ENCODE data around the gene STMND1.
A peak's percentile ranks its signal among the peaks of the same experiment; 100 is the strongest.

Gene STMND1

DNA sequence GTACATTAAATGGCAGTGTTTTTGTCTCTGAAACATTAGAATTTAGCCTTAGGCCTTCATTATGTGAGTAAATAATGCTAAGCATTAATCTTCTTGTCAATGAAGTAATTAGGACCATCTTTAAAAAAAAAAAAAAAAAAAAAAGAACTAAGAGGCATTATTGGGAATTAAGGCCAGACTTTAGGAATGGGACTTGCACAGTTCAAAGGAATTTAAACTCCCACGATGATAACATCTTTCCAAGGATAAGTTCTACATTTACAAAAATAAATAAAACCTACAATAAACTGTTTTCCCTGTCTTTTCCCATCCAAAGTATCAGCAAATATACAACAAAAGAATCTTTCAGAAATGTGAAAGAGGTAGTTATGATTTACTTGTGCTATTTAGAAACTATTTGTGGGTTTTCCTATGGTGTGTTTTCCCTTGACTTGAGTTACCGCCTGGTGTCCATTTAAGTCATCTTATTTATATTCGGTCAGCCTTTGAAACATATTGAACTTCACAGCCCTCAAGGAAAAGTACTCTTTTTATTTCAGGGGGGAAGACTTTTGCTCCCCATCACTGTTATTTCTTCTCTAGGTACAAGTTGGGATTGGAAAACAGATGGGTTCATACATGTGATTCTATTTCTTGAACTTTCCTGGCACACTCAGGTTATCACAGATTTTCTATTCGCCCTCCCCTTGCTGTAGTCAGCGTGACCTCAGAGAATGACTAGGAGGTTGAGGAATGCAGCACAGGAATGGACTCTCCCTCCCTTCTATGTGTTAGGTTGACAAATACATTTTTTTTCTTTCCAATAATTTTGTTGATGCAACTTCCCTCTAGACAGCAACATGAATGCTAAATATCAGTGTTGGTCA, 13.6 kb downstream of the STMND1 start:
- Histone ChIP-seq H4K12ac (ENCODE audit: low read depth, low read length) (no peak overlapping the region), H3K4ac (ENCODE audit: low read depth, low read length) (no peak overlapping the region), H3K18ac (ENCODE audit: low read length) (no peak overlapping the region), H3K79me2 (ENCODE audit: control insufficient read depth, insufficient read depth, low read length, poor library complexity) (no peaks in the 10 kb centered on the region), H3K9ac (ENCODE audit: low read length) (no peak overlapping the region), H3K4me3 (ENCODE audit: low read depth, low read length) (no peak overlapping the region), H2BK120ac (ENCODE audit: insufficient read depth, low read length, poor library complexity) (no peak overlapping the region), H2BK12ac (ENCODE audit: low read length) (no peak overlapping the region), H3K79me1 (ENCODE audit: low read length) (no peaks in the 10 kb centered on the region), H4K91ac (ENCODE audit: low read depth, low read length) (no peak overlapping the region), H3K9me3 (ENCODE audit: insufficient read depth, low read depth, low read length) (no peaks in the 10 kb centered on the region), H3K4me2 (ENCODE audit: low read length) (peak overlapping the region; percentile 53), H2BK5ac (ENCODE audit: low read depth, low read length, poor library complexity) (no peak overlapping the region), H2AK5ac (ENCODE audit: low read length) (no peak overlapping the region), H3K27me3 (ENCODE audit: insufficient read depth, low read length) (no peaks in the 10 kb centered on the region), H2AFZ (ENCODE audit: insufficient read depth, low read length, poor library complexity) (no peak overlapping the region), H3K36me3 (ENCODE audit: control insufficient read depth in 1 of 2, insufficient read depth in 2 of 2, low read length in 2 of 2) (no peaks in the 10 kb centered on the region), H4K8ac (ENCODE audit: low read depth, low read length) (no peak overlapping the region), H3K4me1 (ENCODE audit: control insufficient read depth in 1 of 2, insufficient read depth in 2 of 2, low read length in 2 of 2) (peaks cover 3 to 4% of the 10 kb centered on the region in 2 experiments), H3K27ac (ENCODE audit: low read depth, low read length) (no peak overlapping the region), H3K14ac (ENCODE audit: low read length) (no peak overlapping the region), H3K23ac (ENCODE audit: low read length) (no peak overlapping the region)
- DNase-seq = peak; percentile 68 to 86
- no CpG with 5 or more reads among the region's 5 CpGs for WGBS (ENCODE audit: extremely low coverage, insufficient coverage, insufficient read length)

DNA sequence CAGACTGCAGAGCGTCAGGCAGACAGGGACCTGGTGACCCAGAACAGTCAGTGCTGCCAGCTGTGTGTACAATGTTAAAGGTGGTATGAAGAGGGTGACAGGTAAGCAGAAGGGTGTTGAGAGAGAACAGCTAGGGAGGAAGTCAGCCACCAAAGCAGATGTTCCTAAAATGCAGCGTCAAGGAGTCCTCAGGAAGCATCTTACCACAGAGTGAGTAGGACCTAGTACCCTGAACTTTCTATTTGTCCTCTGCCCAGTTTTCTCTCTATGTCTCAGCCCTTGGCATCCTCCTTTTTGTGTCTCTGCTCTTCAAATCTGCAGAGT, 14.2 kb downstream of the STMND1 start:
- Histone ChIP-seq H4K91ac (ENCODE audit: low read depth, low read length) (no peak overlapping the region), H3K4me1 (ENCODE audit: control insufficient read depth in 1 of 2, insufficient read depth in 2 of 2, low read length in 2 of 2) (peaks cover 3 to 4% of the 10 kb centered on the region in 2 experiments), H3K27ac (ENCODE audit: low read depth, low read length) (no peak overlapping the region), H3K14ac (ENCODE audit: low read length) (no peak overlapping the region), H3K4me3 (ENCODE audit: low read depth, low read length) (no peak overlapping the region), H3K9me3 (ENCODE audit: insufficient read depth, low read depth, low read length) (no peaks in the 10 kb centered on the region), H3K4me2 (ENCODE audit: low read length) (peak overlapping the region; percentile 53), H3K18ac (ENCODE audit: low read length) (no peak overlapping the region), H3K9ac (ENCODE audit: low read length) (no peak overlapping the region), H2AFZ (ENCODE audit: insufficient read depth, low read length, poor library complexity) (no peak overlapping the region), H4K8ac (ENCODE audit: low read depth, low read length) (no peak overlapping the region), H3K23ac (ENCODE audit: low read length) (no peak overlapping the region), H2AK5ac (ENCODE audit: low read length) (no peak overlapping the region), H3K36me3 (ENCODE audit: control insufficient read depth in 1 of 2, insufficient read depth in 2 of 2, low read length in 2 of 2) (no peaks in the 10 kb centered on the region), H4K12ac (ENCODE audit: low read depth, low read length) (no peak overlapping the region), H3K27me3 (ENCODE audit: insufficient read depth, low read length) (no peaks in the 10 kb centered on the region), H2BK5ac (ENCODE audit: low read depth, low read length, poor library complexity) (no peak overlapping the region), H2BK12ac (ENCODE audit: low read length) (no peak overlapping the region), H3K79me2 (ENCODE audit: control insufficient read depth, insufficient read depth, low read length, poor library complexity) (no peaks in the 10 kb centered on the region), H2BK120ac (ENCODE audit: insufficient read depth, low read length, poor library complexity) (no peak overlapping the region), H3K79me1 (ENCODE audit: low read length) (no peaks in the 10 kb centered on the region), H3K4ac (ENCODE audit: low read depth, low read length) (no peak overlapping the region)
- no CpG with 5 or more reads among the region's 2 CpGs for WGBS (ENCODE audit: extremely low coverage, insufficient coverage, insufficient read length)
- no peak for DNase-seq

DNA sequence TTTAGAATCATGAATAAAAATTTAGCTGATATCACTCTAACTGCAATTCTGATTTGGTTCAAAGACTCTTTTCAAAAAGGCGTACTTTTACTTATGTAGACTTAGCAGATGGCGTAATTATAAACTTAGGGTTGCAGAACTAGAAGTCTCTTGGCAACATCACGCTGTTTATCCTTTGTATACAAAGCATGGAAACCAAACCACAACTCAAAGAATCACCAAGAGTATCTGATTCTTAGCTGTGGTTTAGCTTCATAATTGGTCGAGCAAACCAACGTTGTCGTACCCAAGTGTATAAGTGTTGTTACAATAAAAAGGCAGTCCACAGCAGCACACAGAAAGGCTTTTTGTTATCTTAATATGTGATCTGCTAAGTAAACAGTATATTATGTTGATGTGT, 18.2 kb downstream of the STMND1 start:
- H3K79me2 ChIP-seq (ENCODE audit: control insufficient read depth, insufficient read depth, low read length, poor library complexity) = no peaks in the 10 kb centered on the region
- no peaks in the 10 kb centered on the region for H3K36me3 ChIP-seq (ENCODE audit: control insufficient read depth in 1 of 2, insufficient read depth in 2 of 2, low read length in 2 of 2)
- no peak overlapping the region for H3K4me3 ChIP-seq (ENCODE audit: low read depth, low read length)
- no peak overlapping the region for H3K18ac ChIP-seq (ENCODE audit: low read length)
- H2AK5ac ChIP-seq (ENCODE audit: low read length) = no peak overlapping the region
- no CpG with 5 or more reads among the region's 6 CpGs for WGBS (ENCODE audit: extremely low coverage, insufficient coverage, insufficient read length)
- DNase-seq = peak in 1 of 2 donors; percentile 44
- H3K4me2 ChIP-seq (ENCODE audit: low read length) = no peak overlapping the region
- no peak overlapping the region for H3K27ac ChIP-seq (ENCODE audit: low read depth, low read length)
- H3K4me1 ChIP-seq (ENCODE audit: control insufficient read depth in 1 of 2, insufficient read depth in 2 of 2, low read length in 2 of 2) = peaks cover 3 to 4% of the 10 kb centered on the region in 2 experiments
- H2BK12ac ChIP-seq (ENCODE audit: low read length) = no peak overlapping the region
- H4K8ac ChIP-seq (ENCODE audit: low read depth, low read length) = no peak overlapping the region
- no peak overlapping the region for H3K23ac ChIP-seq (ENCODE audit: low read length)
- no peaks in the 10 kb centered on the region for H3K79me1 ChIP-seq (ENCODE audit: low read length)
- no peaks in the 10 kb centered on the region for H3K9me3 ChIP-seq (ENCODE audit: insufficient read depth, low read depth, low read length)
- no peak overlapping the region for H2BK5ac ChIP-seq (ENCODE audit: low read depth, low read length, poor library complexity)
- no peak overlapping the region for H2BK120ac ChIP-seq (ENCODE audit: insufficient read depth, low read length, poor library complexity)
- no peak overlapping the region for H3K4ac ChIP-seq (ENCODE audit: low read depth, low read length)
- no peak overlapping the region for H4K91ac ChIP-seq (ENCODE audit: low read depth, low read length)
- H4K12ac ChIP-seq (ENCODE audit: low read depth, low read length) = no peak overlapping the region
- H2AFZ ChIP-seq (ENCODE audit: insufficient read depth, low read length, poor library complexity) = no peak overlapping the region
- H3K14ac ChIP-seq (ENCODE audit: low read length) = no peak overlapping the region
- H3K27me3 ChIP-seq (ENCODE audit: insufficient read depth, low read length) = no peaks in the 10 kb centered on the region
- H3K9ac ChIP-seq (ENCODE audit: low read length) = no peak overlapping the region

- Histone ChIP-seq H3K36me3 (ENCODE audit: control insufficient read depth in 1 of 2, insufficient read depth in 2 of 2, low read length in 2 of 2) (no peaks in the 10 kb centered on the region), H3K27me3 (ENCODE audit: insufficient read depth, low read length) (no peaks in the 10 kb centered on the region), H3K79me2 (ENCODE audit: control insufficient read depth, insufficient read depth, low read length, poor library complexity) (no peaks in the 10 kb centered on the region), H3K4me1 (ENCODE audit: control insufficient read depth in 1 of 2, insufficient read depth in 2 of 2, low read length in 2 of 2) (no peaks in the 10 kb centered on the region), H3K9me3 (ENCODE audit: insufficient read depth, low read depth, low read length) (no peaks in the 10 kb centered on the region), H2BK5ac (ENCODE audit: low read depth, low read length, poor library complexity) (no peak overlapping the region), H2AK5ac (ENCODE audit: low read length) (no peak overlapping the region), H2BK12ac (ENCODE audit: low read length) (no peak overlapping the region), H3K9ac (ENCODE audit: low read length) (no peak overlapping the region), H3K18ac (ENCODE audit: low read length) (no peak overlapping the region), H3K4me3 (ENCODE audit: low read depth, low read length) (no peak overlapping the region), H3K14ac (ENCODE audit: low read length) (no peak overlapping the region), H4K8ac (ENCODE audit: low read depth, low read length) (no peak overlapping the region), H2AFZ (ENCODE audit: insufficient read depth, low read length, poor library complexity) (no peak overlapping the region), H3K79me1 (ENCODE audit: low read length) (no peaks in the 10 kb centered on the region), H4K91ac (ENCODE audit: low read depth, low read length) (no peak overlapping the region), H3K23ac (ENCODE audit: low read length) (no peak overlapping the region), H3K27ac (ENCODE audit: low read depth, low read length) (no peak overlapping the region), H2BK120ac (ENCODE audit: insufficient read depth, low read length, poor library complexity) (no peak overlapping the region), H3K4me2 (ENCODE audit: low read length) (no peak overlapping the region), H4K12ac (ENCODE audit: low read depth, low read length) (no peak overlapping the region), H3K4ac (ENCODE audit: low read depth, low read length) (no peak overlapping the region)
- no peak for DNase-seq
- no CpG with 5 or more reads among the region's 4 CpGs for WGBS (ENCODE audit: extremely low coverage, insufficient coverage, insufficient read length)
These were observed 23.6 kb downstream of the STMND1 start for GRCh38 chr6:17125407-17125806.
